Left ventricle myocardium inferior (tissue), 1 donor: ENCODE measurements around the gene RPRD2. TPM values are rescaled to one million over a fixed set of nuclear protein-coding genes. Genes with fewer than 3 reads are reported as not detected.

Experiments used
- DNase-seq: peaks from one replicate; pipeline ENCODE4 v3.0.0-alpha.2; 2020
- H3K27ac ChIP-seq: fragments of 200-600 bp; replicated peaks from 2 replicates; pipeline ENCODE4 v1.8.0; 2021
- H3K27me3 ChIP-seq: fragments of 200-600 bp; 2 replicates; pipeline ENCODE4 v1.8.0; 2021; ENCODE audit warnings: low read depth
- H3K36me3 ChIP-seq: fragments of 200-600 bp; 2 replicates; pipeline ENCODE4 v1.8.0; 2021
- H3K4me1 ChIP-seq: fragments of 200-600 bp; 2 replicates; pipeline ENCODE4 v1.8.0; 2021
- H3K4me3 ChIP-seq: fragments of 200-600 bp; 2 replicates; pipeline ENCODE4 v1.8.0; 2021; ENCODE audit warnings: mild to moderate bottlenecking, moderate library complexity
- H3K9me3 ChIP-seq: fragments of 200-600 bp; replicated peaks from 2 replicates; pipeline ENCODE4 v1.8.0; 2021
- CTCF ChIP-seq: fragments of 200-600 bp; IDR thresholded peaks from 2 replicates; pipeline ENCODE4 v1.8.0; 2021; ENCODE audit warnings: antibody characterized with exemption, mild to moderate bottlenecking, borderline replicate concordance
- intact Hi-C: fragments of 100-400 bp; cut with micrococcal nuclease; formaldehyde crosslinking; loops from one replicate; pipeline ENCODE4 v1.11.0; 2022
- total RNA-seq: library from RNA; stranded (reverse); fragmentation: NEBNext Ultra II Directional; extraction: Animal tissue kit (Norgen Biotek cat#: 25700); gene quantifications from one replicate; pipeline ENCODE4 v1.2.1, GENCODE V29; 2021
- donor health status: DM: no; HTN: yes; CAD: no; lungs with severe emphysema.

The RPRD2 gene
- total RNA-seq, 1 donor from 2014 or later = 22.9 TPM

GRCh38 chr1:150407330-150407729 lies 43.4 kb downstream of the RPRD2 start:
- H3K27ac ChIP-seq = no peak overlapping the region
- DNase-seq = no peak
- no peaks in the 10 kb centered on the region for H3K36me3 ChIP-seq
- H3K9me3 ChIP-seq = no peaks in the 10 kb centered on the region
- intact Hi-C loops = no loop called here
- H3K4me1 ChIP-seq = peaks cover 32% of the 10 kb centered on the region
- no peak for TF ChIP-seq CTCF
- H3K27me3 ChIP-seq = no peaks in the 10 kb centered on the region
- no peak overlapping the region for H3K4me3 ChIP-seq

- Histone ChIP-seq H3K4me3 (no peak overlapping the region), H3K4me1 (peaks cover 32% of the 10 kb centered on the region), H3K9me3 (no peaks in the 10 kb centered on the region), H3K36me3 (no peaks in the 10 kb centered on the region), H3K27me3 (no peaks in the 10 kb centered on the region), H3K27ac (no peak overlapping the region)
- no peak for DNase-seq
- intact Hi-C loops = no loop called here
- TF ChIP-seq CTCF = no peak
These were observed 44.9 kb downstream of the RPRD2 start for GRCh38 chr1:150408800-150409199.

GRCh38 chr1:150409504-150410362 lies 45.8 kb downstream of the RPRD2 start:
- intact Hi-C loops = no loop called here
- H3K27me3 ChIP-seq = no peaks in the 10 kb centered on the region
- TF ChIP-seq CTCF = no peak
- no peak for DNase-seq
- no peak overlapping the region for H3K27ac ChIP-seq
- no peak overlapping the region for H3K4me3 ChIP-seq
- H3K9me3 ChIP-seq = no peaks in the 10 kb centered on the region
- no peaks in the 10 kb centered on the region for H3K36me3 ChIP-seq
- peaks cover 39% of the 10 kb centered on the region for H3K4me1 ChIP-seq

- H3K4me1 ChIP-seq = peaks cover 45% of the 10 kb centered on the region
- intact Hi-C loops = no loop called here
- no peak overlapping the region for H3K27ac ChIP-seq
- no peak overlapping the region for H3K4me3 ChIP-seq
- H3K27me3 ChIP-seq = no peaks in the 10 kb centered on the region
- no peak for DNase-seq
- no peaks in the 10 kb centered on the region for H3K9me3 ChIP-seq
- no peaks in the 10 kb centered on the region for H3K36me3 ChIP-seq
- no peak for TF ChIP-seq CTCF
These were observed 46.7 kb downstream of the RPRD2 start for GRCh38 chr1:150410582-150411101.

- intact Hi-C loops = no loop called here
These were observed 50.6 kb downstream of the RPRD2 start for GRCh38 chr1:150414592-150414991.

More at GRCh38 chr1:150414592-150414991, 50.6 kb downstream of the RPRD2 start:
- no peak for DNase-seq
- TF ChIP-seq CTCF = no peak
- peaks cover 26% of the 10 kb centered on the region for H3K4me1 ChIP-seq
- H3K27ac ChIP-seq = no peak overlapping the region
- H3K9me3 ChIP-seq = no peaks in the 10 kb centered on the region
- no peaks in the 10 kb centered on the region for H3K27me3 ChIP-seq
- H3K36me3 ChIP-seq = peaks cover 22% of the 10 kb centered on the region
- H3K4me3 ChIP-seq = no peak overlapping the region
